Ovary (tissue), 9 donors: ENCODE measurements around the gene ZCWPW1. TPM values are rescaled to one million over a fixed set of nuclear protein-coding genes. Genes with fewer than 3 reads are reported as not detected.

Source experiments
- DNase-seq, 5 donors: peaks; one replicate each; pipeline ENCODE4 v3.0.0-alpha.2; 2019 to 2020
- H3K27ac ChIP-seq, 2 donors: fragments of 200-600 bp; one replicate each; pipeline versions ENCODE4 v1.5.1 to v1.8.0; 2019 to 2022
- H3K27me3 ChIP-seq: fragments of 200-600 bp; one replicate; pipeline ENCODE4 v1.8.0; 2022
- H3K36me3 ChIP-seq: fragments of 200-600 bp; sonication (generic); one replicate; pipeline ENCODE4 v1.5.1; 2019
- H3K4me1 ChIP-seq: one replicate; pipeline ENCODE4 v1.8.1; 2013; ENCODE audit warnings: mild to moderate bottlenecking, moderate library complexity; ENCODE audit not compliant: insufficient read depth
- H3K4me3 ChIP-seq: fragments of 200-600 bp; sonication (generic); one replicate; pipeline ENCODE4 v1.5.1; 2017
- H3K9me3 ChIP-seq, 2 donors: fragments of 200-600 bp in 1 of 2; sonication (generic) in 1 of 2; one replicate each; pipeline versions ENCODE4 v1.5.1 to v1.8.1; 2013 to 2019; ENCODE audit warnings: mild to moderate bottlenecking in 1 of 2, moderate library complexity in 1 of 2
- EP300 ChIP-seq: sonication (generic); formaldehyde crosslinking; IDR thresholded peaks from one replicate; pipeline ENCODE4 v1.6.1; 2017; ENCODE audit warnings: antibody characterized with exemption
- POLR2A ChIP-seq: fragments of 450-650 bp; IDR thresholded peaks from one replicate; pipeline ENCODE4 v1.6.1; 2017; ENCODE audit warnings: antibody characterized with exemption, mild to moderate bottlenecking, moderate library complexity
- WGBS, 3 donors: extraction: QIAGEN DNeasy Blood & Tissue Kit in 1 of 3; methylation state at CpG; one replicate each; pipeline versions ENCODE4 v1.1.5 to v1.1.7; 2013 to 2017; 5-methylcytosine and 5-hydroxymethylcytosine counted together
- intact Hi-C, 4 donors: fragments of 100-400 bp; cut with DNase I; formaldehyde crosslinking; loops; one replicate each; pipeline versions ENCODE4 v1.11.0 to v1.15.1; 2022 to 2023
- polyA plus RNA-seq, 2 donors: library from polyadenylated mRNA; stranded (reverse); fragments of 200-250 nt in 1 of 2; fragments of 350-450 nt in 1 of 2; fragmentation: Illumina TruSeq in 1 of 2; extraction: RNeasy Lipid Tissue Mini Kit (QIAGEN cat#74804) in 1 of 2; gene quantifications; one replicate each; pipeline ENCODE4 v1.2.3, GENCODE V29; 2013 to 2014
- total RNA-seq, 7 donors: library from RNA; depleted of rRNA in 2 of 7; stranded (reverse); fragments of >200 nt in 2 of 7; fragmentation: NEBNext Ultra II Directional in 3 of 7; extraction: Animal tissue kit (Norgen Biotek cat#: 25700) in 3 of 7; gene quantifications; one replicate each; pipeline versions ENCODE4 v1.1.0 to v1.2.4, GENCODE V29; 2016 to 2023
- TF ChIP-seq, protein P1 (sequence below), 3 donors: fragments of 450-650 bp in 2 of 3; fragments of 200-600 bp in 1 of 3; IDR thresholded peaks; one replicate each; pipeline versions ENCODE4 v1.5.1 to v1.8.0; 2016 to 2022; ENCODE audit warnings: antibody characterized with exemption in 3 of 3, mild to moderate bottlenecking in 1 of 3
- donor health status: DM: no; HTN: no; CAD: no; lungs with moderate emphysema.
- donor health status: DM: no; HTN: no; CAD: no.
- donor health status: Bipolar disorder and iron deficiency.
- donor health status: DM: yes; HTN: yes; CAD: no.
- donor health status: DM: no; HTN: no; CAD: no.
- donor health status: DM: yes; HTN: yes; CAD: no.

The ZCWPW1 gene
- total and polyA plus RNA-seq, 9 donors: 2.6 to 9.3 (median 6.2) TPM

DNA sequence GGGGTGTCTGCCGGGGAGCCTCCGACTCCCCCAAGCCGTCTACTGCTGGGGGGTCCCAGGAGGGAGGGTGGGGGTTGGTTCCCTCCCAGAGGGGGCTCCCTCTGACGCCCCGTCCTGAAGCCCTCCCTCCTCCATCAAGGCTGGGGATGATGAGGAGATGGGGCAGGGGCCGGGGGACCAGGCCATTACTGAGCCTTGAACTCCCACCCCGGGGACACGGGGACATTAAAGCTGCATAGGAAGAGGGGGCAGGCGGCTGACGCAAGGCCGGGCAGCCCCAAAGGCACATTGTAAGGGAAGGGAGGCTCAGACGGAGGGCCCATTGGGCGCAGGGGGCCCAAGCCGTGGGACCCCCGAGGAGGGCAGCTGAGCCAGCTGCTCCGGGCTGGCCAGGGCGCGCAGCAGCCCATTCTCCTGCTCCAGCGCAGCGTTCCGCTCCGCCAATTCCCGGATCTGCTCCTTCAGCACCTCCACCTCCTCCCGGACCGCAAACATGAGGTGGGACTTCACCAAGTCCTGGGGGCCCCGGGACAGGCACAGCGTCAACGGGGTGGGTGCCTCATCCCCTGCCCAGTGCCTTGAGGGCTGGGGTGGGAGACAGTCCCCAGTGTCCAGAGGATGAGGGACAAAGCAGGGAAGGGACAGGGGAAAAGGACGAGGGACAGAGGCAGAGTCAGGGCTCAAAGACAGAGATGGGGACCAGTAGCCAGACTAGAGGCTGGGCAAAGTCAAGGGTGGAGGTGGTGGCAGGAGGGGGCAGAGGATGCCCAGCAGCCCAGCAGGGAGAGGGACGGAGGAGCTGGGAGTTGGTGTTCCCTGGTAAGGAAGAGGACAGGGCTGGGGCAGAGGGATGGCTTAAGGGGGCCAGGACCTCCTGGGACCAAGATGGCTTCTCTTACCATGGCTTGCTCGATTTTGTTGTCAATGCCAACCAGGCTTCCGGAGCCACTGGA, 38.4 kb upstream of the ZCWPW1 start:
- Histone ChIP-seq H3K27ac (peak overlapping the region in 1 of 2 donors; percentile 1), H3K4me1 (peaks cover 7% of the 10 kb centered on the region), H3K27me3 (no peaks in the 10 kb centered on the region), H3K4me3 (no peak overlapping the region), H3K9me3 (no peaks in the 10 kb centered on the region), H3K36me3 (no peaks in the 10 kb centered on the region)
- no peak for DNase-seq
- intact Hi-C loops: loop anchor here in 3 of 4 donors (5.0 to 10.0 kb wide), 4 partner anchors 95 to 258 kb away; partner anchors contain the start of genes EPO (in 2 of the 3) and GIGYF1 (in 2 of the 3)
- no peak for TF ChIP-seq POLR2A
- TF ChIP-seq EP300: no peak
- TF ChIP-seq, protein P1, sequence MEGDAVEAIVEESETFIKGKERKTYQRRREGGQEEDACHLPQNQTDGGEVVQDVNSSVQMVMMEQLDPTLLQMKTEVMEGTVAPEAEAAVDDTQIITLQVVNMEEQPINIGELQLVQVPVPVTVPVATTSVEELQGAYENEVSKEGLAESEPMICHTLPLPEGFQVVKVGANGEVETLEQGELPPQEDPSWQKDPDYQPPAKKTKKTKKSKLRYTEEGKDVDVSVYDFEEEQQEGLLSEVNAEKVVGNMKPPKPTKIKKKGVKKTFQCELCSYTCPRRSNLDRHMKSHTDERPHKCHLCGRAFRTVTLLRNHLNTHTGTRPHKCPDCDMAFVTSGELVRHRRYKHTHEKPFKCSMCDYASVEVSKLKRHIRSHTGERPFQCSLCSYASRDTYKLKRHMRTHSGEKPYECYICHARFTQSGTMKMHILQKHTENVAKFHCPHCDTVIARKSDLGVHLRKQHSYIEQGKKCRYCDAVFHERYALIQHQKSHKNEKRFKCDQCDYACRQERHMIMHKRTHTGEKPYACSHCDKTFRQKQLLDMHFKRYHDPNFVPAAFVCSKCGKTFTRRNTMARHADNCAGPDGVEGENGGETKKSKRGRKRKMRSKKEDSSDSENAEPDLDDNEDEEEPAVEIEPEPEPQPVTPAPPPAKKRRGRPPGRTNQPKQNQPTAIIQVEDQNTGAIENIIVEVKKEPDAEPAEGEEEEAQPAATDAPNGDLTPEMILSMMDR (IDR thresholded peaks at IDR 0.05): no peak
- 67 to 72% (median 71%) methylated on average over 32 of the region's 32 CpGs for WGBS, 3 donors

DNA sequence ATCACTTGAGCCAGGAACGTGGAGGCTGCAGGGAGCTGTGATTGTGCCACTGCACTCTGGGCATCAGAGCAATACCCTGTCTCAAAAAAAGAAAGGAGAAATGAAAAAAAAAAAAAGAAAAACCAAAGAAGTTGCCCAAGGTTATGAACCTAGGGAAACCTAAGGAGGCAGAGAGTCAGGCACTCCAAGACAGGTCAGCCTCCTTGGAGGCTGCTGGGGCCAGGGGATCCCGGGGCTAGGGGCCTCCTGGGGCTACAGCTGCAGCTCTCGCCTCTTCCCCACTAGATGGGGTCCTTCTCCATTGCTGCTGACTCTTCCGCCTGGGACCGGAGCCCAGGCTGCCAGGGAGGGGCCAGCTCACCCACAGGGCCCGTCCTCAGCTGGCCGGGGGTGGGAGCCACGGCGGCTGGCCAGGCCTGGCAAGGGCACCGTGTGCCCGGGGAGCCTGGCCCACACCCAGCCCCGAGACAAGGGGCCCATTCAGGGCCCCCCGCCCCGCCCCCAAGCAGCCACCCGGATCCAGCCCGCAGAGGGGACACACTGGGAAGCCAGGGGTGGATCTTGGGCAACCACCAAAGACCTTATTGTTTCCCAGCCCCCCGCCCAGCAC, 37.3 kb upstream of the ZCWPW1 start:
- peak; percentile 78 to 88 (median 82) for DNase-seq
- H3K9me3 ChIP-seq: no peaks in the 10 kb centered on the region
- peaks cover 7% of the 10 kb centered on the region for H3K4me1 ChIP-seq
- WGBS, 3 donors: 6 to 11% (median 10%) methylated on average over 11 to 17 of the region's 17 CpGs
- no peaks in the 10 kb centered on the region for H3K36me3 ChIP-seq
- TF ChIP-seq, protein P1 (IDR thresholded peaks at IDR 0.05): peak; percentile 49 to 65 (median 54)
- TF ChIP-seq EP300 (no peak), POLR2A (no peak)
- no peaks in the 10 kb centered on the region for H3K27me3 ChIP-seq
- H3K4me3 ChIP-seq: no peak overlapping the region
- peak overlapping the region; percentile 1 to 64 for H3K27ac ChIP-seq
- intact Hi-C loops: loop anchor here in 3 of 4 donors (5.0 to 10.0 kb wide), 4 partner anchors 96 to 259 kb away; partner anchors contain the start of genes EPO (in 2 of the 3) and GIGYF1 (in 2 of the 3)

DNA sequence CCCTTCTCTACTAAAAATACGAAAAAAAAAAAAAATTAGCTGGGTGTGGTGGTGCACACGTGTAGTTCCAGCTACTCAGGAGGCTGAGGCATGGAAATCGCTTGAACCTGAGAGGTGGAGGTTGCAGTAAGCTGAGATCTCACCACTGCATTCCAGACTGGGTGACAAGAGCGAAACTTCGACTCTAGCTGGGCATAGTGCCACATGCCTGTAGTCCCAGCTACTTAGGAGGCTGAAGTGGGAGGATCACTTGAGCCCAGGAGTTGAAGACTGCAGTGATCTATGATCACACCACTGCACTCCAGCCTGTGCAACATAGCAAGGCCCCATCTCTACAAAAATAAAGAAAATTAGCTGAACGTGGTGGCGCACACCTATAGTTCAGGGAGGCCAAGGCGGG, 36.8 kb upstream of the ZCWPW1 start:
- Histone ChIP-seq H3K27ac (no peak overlapping the region), H3K4me1 (peaks cover 7% of the 10 kb centered on the region)
- 69 to 72% (median 71%) methylated on average over 8 of the region's 8 CpGs for WGBS, 3 donors

DNA sequence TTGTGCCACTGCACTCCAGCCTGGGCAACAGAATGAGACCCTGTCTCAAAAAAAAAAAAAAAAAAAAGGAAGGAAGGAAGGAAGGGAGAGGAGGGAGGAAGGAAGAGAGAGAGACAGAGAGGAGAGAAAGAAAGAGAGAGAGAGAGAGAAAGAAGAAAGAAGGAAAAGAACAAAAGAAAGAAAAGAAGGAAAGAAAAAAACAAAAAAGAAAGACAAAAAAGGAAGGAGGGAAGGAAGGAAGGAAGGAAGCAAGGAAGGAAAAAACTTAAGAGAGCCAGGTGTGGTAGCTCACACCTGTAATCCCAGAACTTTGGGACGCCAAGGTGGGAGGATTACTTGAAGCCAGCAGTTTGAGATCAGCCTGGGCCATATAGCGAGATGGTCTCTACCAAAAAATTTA, 36.3 kb upstream of the ZCWPW1 start:
- 94 to 99% (median 95%) methylated on average over 2 of the region's 2 CpGs for WGBS, 3 donors
- Histone ChIP-seq H3K4me1 (peaks cover 7% of the 10 kb centered on the region), H3K9me3 (no peaks in the 10 kb centered on the region), H3K27me3 (no peaks in the 10 kb centered on the region), H3K36me3 (no peaks in the 10 kb centered on the region), H3K4me3 (no peak overlapping the region), H3K27ac (no peak overlapping the region)
- no peak for TF ChIP-seq POLR2A
- TF ChIP-seq, protein P1 (IDR thresholded peaks at IDR 0.05): no peak
- TF ChIP-seq EP300: no peak
- intact Hi-C loops: loop anchor here in 3 of 4 donors (5.0 to 10.0 kb wide), 4 partner anchors 98 to 260 kb away; partner anchors contain the start of genes EPO (in 2 of the 3) and GIGYF1 (in 2 of the 3)
- DNase-seq: no peak

More for the DNA sequence above, 36.8 kb upstream of the ZCWPW1 start:
- Histone ChIP-seq H3K36me3 (no peaks in the 10 kb centered on the region), H3K4me3 (no peak overlapping the region), H3K27me3 (no peaks in the 10 kb centered on the region), H3K9me3 (no peaks in the 10 kb centered on the region)
- intact Hi-C loops: loop anchor here in 3 of 4 donors (5.0 to 10.0 kb wide), 4 partner anchors 97 to 260 kb away; partner anchors contain the start of genes EPO (in 2 of the 3) and GIGYF1 (in 2 of the 3)
- TF ChIP-seq, protein P1 (IDR thresholded peaks at IDR 0.05): no peak
- no peak for TF ChIP-seq EP300
- no peak for TF ChIP-seq POLR2A
- no peak for DNase-seq
